ENCODE results near the gene SELE.

SELE gene

DNA sequence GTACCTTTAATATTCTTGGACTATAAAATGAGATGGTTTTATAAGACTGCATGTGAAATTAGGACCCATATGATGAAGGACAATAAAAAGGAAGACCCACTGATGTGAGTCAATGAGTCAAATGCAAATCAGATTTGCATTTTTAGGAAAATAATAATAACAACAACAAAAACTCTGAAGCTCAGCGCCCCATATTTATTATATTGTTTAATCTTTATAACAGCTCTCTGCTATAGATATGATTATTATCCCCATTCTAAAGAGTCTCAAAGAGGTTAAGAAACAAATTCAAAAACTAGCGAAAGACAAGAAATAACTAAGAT is 21.6 kb downstream of the SELE start:
- no peak overlapping the region for H3K4me3 ChIP-seq (ENCODE audit: low read depth, low read length)
- TF ChIP-seq CTCF (IDR thresholded peaks at IDR 0.05; ENCODE audit: low read depth, low read length), result no peak
- in situ Hi-C loops (cut with HindIII; ENCODE audit: low sequenced_read_pairs), result no loop called here
- DNase-seq (ENCODE audit: low read depth, low spot score), result no peak

DNA sequence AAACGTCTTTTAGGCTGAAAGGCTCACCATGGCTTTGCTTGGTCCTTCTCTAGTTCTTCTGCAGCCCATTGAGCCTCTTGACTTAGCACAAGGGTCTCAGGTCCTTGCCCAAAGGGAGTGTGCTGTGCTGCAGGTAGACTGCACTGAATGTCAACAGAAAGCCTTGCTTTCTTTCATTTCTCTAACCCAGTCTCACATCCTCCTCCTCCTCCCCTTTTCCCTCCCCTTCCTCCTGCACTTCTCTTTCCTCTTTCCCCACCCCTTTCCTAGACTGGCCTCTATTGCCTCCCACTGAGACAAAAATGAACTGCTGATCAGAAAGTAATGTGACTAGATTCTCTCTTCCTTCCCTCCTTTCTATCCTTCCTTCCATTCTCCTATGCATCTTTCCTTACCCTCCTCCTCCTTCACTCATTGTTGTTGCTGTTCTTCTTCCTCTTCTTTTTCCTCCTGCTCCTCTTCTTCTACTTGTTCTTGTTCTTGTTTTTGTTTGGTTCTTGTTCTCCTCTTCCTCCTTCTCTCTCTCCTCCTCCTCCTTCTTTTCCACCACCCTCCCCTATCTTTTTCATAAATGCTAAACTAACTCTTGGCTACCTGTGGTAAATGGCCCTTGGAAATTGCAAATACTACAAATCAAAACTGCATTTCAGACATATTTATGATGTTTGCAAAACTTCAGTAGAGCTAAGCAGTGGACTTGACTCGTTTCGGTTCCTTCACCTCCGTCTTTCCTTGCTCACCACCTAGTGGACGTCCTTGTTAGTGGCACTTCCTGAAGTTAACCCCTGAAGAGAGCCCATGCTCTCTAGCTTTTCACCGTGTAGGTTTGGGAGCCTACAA is 22.2 kb downstream of the SELE start, which contains the start of gene SELL:
Gene SELL, minus strand, starts transcription at position 152 of the 840 bp plus-strand sequence. Its CDS starts 122 bp downstream, at position 30.
- in situ Hi-C loops (cut with HindIII; ENCODE audit: low sequenced_read_pairs), result no loop called here
- peak; percentile 88 for TF ChIP-seq CTCF (IDR thresholded peaks at IDR 0.05; ENCODE audit: low read depth, low read length)
- no peak within 1 kb of the TSS for H3K4me3 ChIP-seq (ENCODE audit: low read depth, low read length)

DNA sequence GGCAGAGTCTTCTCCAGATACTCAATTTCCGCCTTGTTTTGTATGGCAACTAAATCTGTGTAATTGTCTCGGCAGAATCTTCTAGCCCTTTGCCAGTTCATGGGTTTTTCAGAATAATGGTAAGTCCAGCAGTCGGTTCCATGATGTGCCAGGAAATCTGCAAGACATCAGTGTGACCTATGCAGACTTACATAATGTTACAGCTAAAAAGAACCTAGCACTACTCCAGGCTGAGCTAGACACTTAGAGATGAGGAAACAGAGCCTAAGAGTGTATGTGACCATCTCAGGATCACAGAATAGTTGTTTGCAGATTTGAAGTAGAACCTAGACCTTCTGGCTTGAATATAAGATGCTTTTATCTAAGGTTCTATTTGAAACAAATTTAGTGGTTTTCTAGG is 25.2 kb downstream of the SELE start:
- H3K4me3 ChIP-seq (ENCODE audit: low read depth, low read length), result no peak overlapping the region
- TF ChIP-seq CTCF (IDR thresholded peaks at IDR 0.05; ENCODE audit: low read depth, low read length), result no peak
- in situ Hi-C loops (cut with HindIII; ENCODE audit: low sequenced_read_pairs), result no loop called here
- no peak for DNase-seq (ENCODE audit: low read depth, low spot score)

More for the DNA sequence above, 22.2 kb downstream of the SELE start, which contains the start of gene SELL:
- DNase-seq (ENCODE audit: low read depth, low spot score), result peak; percentile 70

DNA sequence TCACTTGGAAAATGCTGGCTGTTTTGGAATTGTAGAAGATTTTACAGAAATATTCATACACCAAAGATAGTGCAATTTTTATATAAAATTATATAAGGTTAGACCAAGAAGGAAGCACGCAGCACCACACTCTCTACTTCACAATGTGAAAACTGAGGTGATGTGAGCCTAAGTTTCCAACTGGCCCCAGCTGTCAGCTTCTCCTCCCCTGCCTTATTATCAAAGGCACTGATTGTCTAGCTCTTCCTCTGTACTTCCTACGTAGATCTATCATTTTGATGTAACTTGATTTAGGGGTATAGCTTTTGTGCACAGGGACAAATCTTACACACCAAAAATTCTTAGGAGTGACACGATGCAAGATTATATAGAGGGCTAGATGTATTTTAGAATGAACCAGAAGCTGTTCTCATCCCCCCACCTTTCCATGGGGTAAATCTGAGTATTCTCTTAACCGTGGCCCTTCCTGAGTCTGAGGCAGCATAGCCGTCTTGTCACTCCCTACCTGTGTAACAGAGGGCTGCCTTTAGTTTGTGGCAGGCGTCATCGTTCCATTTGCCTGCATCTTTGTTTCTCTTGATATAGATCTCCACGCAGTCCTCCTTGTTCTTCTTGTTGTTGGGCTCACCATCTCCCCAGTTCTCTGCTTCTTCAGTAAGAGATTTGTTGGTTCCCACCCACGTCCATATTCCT is 25.8 kb downstream of the SELE start:
- no peak for DNase-seq (ENCODE audit: low read depth, low spot score)
- in situ Hi-C loops (cut with HindIII; ENCODE audit: low sequenced_read_pairs), result no loop called here
- TF ChIP-seq CTCF (IDR thresholded peaks at IDR 0.05; ENCODE audit: low read depth, low read length), result no peak
- H3K4me3 ChIP-seq (ENCODE audit: low read depth, low read length), result no peak overlapping the region

GRCh38 chr1:169704797-169705196 is 29.1 kb downstream of the SELE start:
- in situ Hi-C loops (cut with HindIII; ENCODE audit: low sequenced_read_pairs), result no loop called here
- no peak for DNase-seq (ENCODE audit: low read depth, low spot score)
- TF ChIP-seq CTCF (IDR thresholded peaks at IDR 0.05; ENCODE audit: low read depth, low read length), result no peak
- no peak overlapping the region for H3K4me3 ChIP-seq (ENCODE audit: low read depth, low read length)

DNA sequence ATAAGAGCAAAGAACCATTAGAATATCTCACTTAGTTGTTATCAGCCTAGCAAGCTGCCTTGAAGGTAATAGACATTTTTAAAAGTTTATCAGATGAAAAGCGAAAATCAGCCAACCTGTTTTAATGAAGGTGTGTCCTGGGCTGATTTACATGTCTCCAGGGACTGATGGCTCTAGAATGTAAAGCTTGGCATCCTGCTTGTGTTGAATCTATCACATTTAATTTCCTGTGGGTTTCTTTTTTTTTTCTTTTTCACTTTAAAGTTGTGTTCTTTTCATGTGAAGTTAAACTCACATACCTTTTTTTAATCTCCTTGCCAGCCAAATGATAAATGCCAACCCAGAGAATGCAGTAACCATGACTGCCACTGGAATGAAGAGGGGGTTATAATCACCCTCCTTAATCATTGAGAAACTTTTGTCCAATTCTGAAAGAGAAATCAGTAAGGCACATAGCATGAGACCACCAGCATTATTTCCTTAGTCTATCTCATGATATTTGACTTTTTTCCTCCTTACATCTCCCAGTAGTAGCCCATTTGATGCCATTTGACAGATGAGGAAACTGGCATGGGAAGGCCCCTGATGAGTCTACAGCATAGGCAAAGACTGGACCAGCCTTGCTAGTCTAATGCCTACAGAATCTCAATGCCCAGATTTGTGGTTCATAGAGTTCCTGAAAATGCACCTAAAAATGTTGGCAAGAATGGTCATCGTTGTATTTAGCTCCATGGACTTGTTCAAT is 32.4 kb downstream of the SELE start:
- in situ Hi-C loops (cut with HindIII; ENCODE audit: low sequenced_read_pairs), result no loop called here
- no peak for TF ChIP-seq CTCF (IDR thresholded peaks at IDR 0.05; ENCODE audit: low read depth, low read length)
- no peak overlapping the region for H3K4me3 ChIP-seq (ENCODE audit: low read depth, low read length)
- no peak for DNase-seq (ENCODE audit: low read depth, low spot score)
